HepG2 (cell line): ENCODE data around the gene OR2T27. TPM values are rescaled to one million over a fixed set of nuclear protein-coding genes. Genes with fewer than 3 reads are reported as not detected.
A peak's percentile ranks its signal among the peaks of the same experiment; 100 is the strongest.

Experiments
- ATAC-seq: fragments of 200-7000 bp; cut with Tn5 transposase; 3 replicates; pipeline ENCODE4 v1.9.1; 2020; ENCODE audit warnings: mild to moderate bottlenecking, moderate library complexity
- BruUV-seq: library from RNA; stranded (reverse); fragments of 400-500 nt; replicated peaks from 2 replicates; lab custom pipeline; 2021; lab: Mats Ljungman, UMichigan
- CTCF ChIA-PET: fragments of 300-600 bp; formaldehyde crosslinking; extraction: SDS; loops from one replicate; lab custom pipeline; 2021; ENCODE audit warnings: low total read pairs, inconsistent platforms, low intra/inter-chr PET ratio; lab: Yijun Ruan, JAX
- POLR2A ChIA-PET: fragments of 350-600 bp; sonication (Branson Sonifier 250); formaldehyde crosslinking; loops from one replicate; lab custom pipeline; 2020; ENCODE audit warnings: antibody characterized with exemption, inconsistent platforms; lab: Yijun Ruan, JAX
- DNase-seq: peaks from one replicate; pipeline ENCODE4 v3.0.0-alpha.2; 2015; ENCODE audit warnings: low spot score
- FAIRE-seq: peaks from 3 replicates; lab custom pipeline; 2011; peaks lifted over from hg19 to GRCh38; lab: Jason Lieb, UNC
- H2AFZ ChIP-seq: one replicate; pipeline ENCODE4 v1.6.1; 2011; ENCODE audit warnings: low read length, inconsistent platforms
- H3K27ac ChIP-seq: fragments of 300-600 bp; 3 replicates; pipeline ENCODE4 v1.8.0; 2011; ENCODE audit warnings: mixed run types, mild to moderate bottlenecking, mixed read lengths, low read length, inconsistent platforms; ENCODE audit not compliant: insufficient read depth; ENCODE audit errors: extremely low read length
- H3K27me3 ChIP-seq, 2 experiments: fragments of 200-600 bp in 1 of 2; 2 replicates in 1 of 2; 3 replicates in 1 of 2; pipeline versions ENCODE4 v1.6.0 to v1.8.0; 2011; ENCODE audit warnings: low read length in 2 of 2, mild to moderate bottlenecking in 2 of 2, moderate library complexity in 2 of 2, inconsistent platforms in 1 of 2; ENCODE audit not compliant: insufficient read depth in 2 of 2, control insufficient read depth in 1 of 2
- H3K36me3 ChIP-seq, 2 experiments: fragments of 200-600 bp in 1 of 2; replicated peaks in 1 of 2; 2 replicates in 1 of 2; 3 replicates in 1 of 2; pipeline versions ENCODE4 v1.5.1 to v1.8.0; 2011; ENCODE audit warnings: low read length in 2 of 2, inconsistent platforms in 1 of 2; ENCODE audit not compliant: insufficient read depth in 2 of 2, control insufficient read depth in 1 of 2
- H3K4me1 ChIP-seq: 2 replicates; pipeline ENCODE4 v1.5.1; 2012; ENCODE audit warnings: low read length, inconsistent platforms; ENCODE audit not compliant: insufficient read depth
- H3K4me2 ChIP-seq: 2 replicates; pipeline ENCODE4 v1.6.0; 2011; ENCODE audit warnings: low read depth, low read length, inconsistent platforms
- H3K4me3 ChIP-seq, 3 experiments: fragments of 200-600 bp in 1 of 3; sonication (generic), shearing (Covaris generic) in 1 of 3; replicated peaks in 1 of 3; 2 replicates each; pipeline ENCODE4 v1.5.1; 2011 to 2016; ENCODE audit warnings: low read length in 3 of 3, inconsistent platforms in 2 of 3, low read depth in 2 of 3, mild to moderate bottlenecking in 2 of 3, control low read depth in 1 of 3, mixed read lengths in 1 of 3; ENCODE audit not compliant: insufficient read depth in 1 of 3
- H3K79me2 ChIP-seq: one replicate; pipeline ENCODE4 v1.6.1; 2011; ENCODE audit warnings: low read length, inconsistent platforms; ENCODE audit not compliant: insufficient read depth
- H3K9ac ChIP-seq: 2 replicates; pipeline ENCODE4 v1.6.0; 2011; ENCODE audit warnings: mild to moderate bottlenecking, low read depth, low read length, inconsistent platforms; ENCODE audit not compliant: insufficient read depth
- H3K9me3 ChIP-seq: 2 replicates; pipeline ENCODE4 v1.5.1; 2012; ENCODE audit warnings: mild to moderate bottlenecking, low read length
- H4K20me1 ChIP-seq: 2 replicates; pipeline ENCODE4 v1.6.0; 2011; ENCODE audit warnings: inconsistent platforms, mild to moderate bottlenecking, low read length, moderate library complexity; ENCODE audit not compliant: insufficient read depth
- BCLAF1 ChIP-seq: fragments of 450-650 bp; IDR thresholded peaks from 2 replicates; pipeline ENCODE4 v1.6.1; 2017; ENCODE audit warnings: mild to moderate bottlenecking
- CTCF ChIP-seq: sonication (generic); formaldehyde crosslinking; IDR thresholded peaks from 2 replicates; pipeline ENCODE4 v1.5.0; 2020; ENCODE audit warnings: mild to moderate bottlenecking, missing genetic modification reagents, moderate library complexity
- DNMT1 ChIP-seq: sonication (generic); formaldehyde crosslinking; IDR thresholded peaks from 2 replicates; pipeline ENCODE4 v1.5.1; 2020; ENCODE audit warnings: mild to moderate bottlenecking, missing genetic modification reagents
- HMG20B ChIP-seq: conservative IDR thresholded peaks from 2 replicates; pipeline ENCODE4 v1.6.1; 2016; ENCODE audit warnings: missing genetic modification reagents, missing compliant biosample characterization
- PRMT3 ChIP-seq: sonication (generic); formaldehyde crosslinking; IDR thresholded peaks from 2 replicates; pipeline ENCODE4 v1.8.1; 2022; ENCODE audit warnings: low read depth, mild to moderate bottlenecking, moderate library complexity, missing genetic modification reagents, borderline replicate concordance
- RAD21 ChIP-seq: fragments of 450-650 bp; formaldehyde crosslinking; IDR thresholded peaks from 2 replicates; pipeline ENCODE4 v1.5.0; 2020; ENCODE audit warnings: mild to moderate bottlenecking
- SMC3 ChIP-seq: IDR thresholded peaks from 2 replicates; pipeline ENCODE4 v1.6.1; 2011; ENCODE audit warnings: low read length, improper control_type of control experiment
- STAG1 ChIP-seq: sonication (generic); formaldehyde crosslinking; IDR thresholded peaks from 2 replicates; pipeline ENCODE4 v1.4.0; 2020; ENCODE audit warnings: missing genetic modification reagents
- TCF7L2 ChIP-seq: IDR thresholded peaks from 2 replicates; pipeline ENCODE4 v1.6.1; 2011; ENCODE audit warnings: mild to moderate bottlenecking, low read depth, low read length, moderate library complexity
- ZMYM4 ChIP-seq: sonication (generic); formaldehyde crosslinking; IDR thresholded peaks from 2 replicates; pipeline ENCODE4 v1.8.1; 2023; ENCODE audit warnings: mild to moderate bottlenecking, missing genetic modification reagents
- ZNF660 ChIP-seq: sonication (generic); formaldehyde crosslinking; IDR thresholded peaks from 2 replicates; pipeline ENCODE4 v1.5.1; 2020; ENCODE audit warnings: mild to moderate bottlenecking, low read depth, missing genetic modification reagents, borderline replicate concordance
- WGBS: methylation state at CpG from one replicate; pipeline ENCODE4 v1.1.6; 2017; ENCODE audit warnings: low lambda C conversion rate; 5-methylcytosine and 5-hydroxymethylcytosine counted together
- in situ Hi-C: cut with HindIII; loops from 2 replicates; pipeline ENCODE4 v1.10.0; 2017; ENCODE audit warnings: low pct_unique_long_range_greater_than_20kb; ENCODE audit not compliant: extremely low pct_ligation_motif_present
- intact Hi-C: fragments of 100-400 bp; cut with micrococcal nuclease; formaldehyde crosslinking; loops from one replicate; pipeline ENCODE4 v1.10.0; 2022; ENCODE audit not compliant: unreplicated experiment
- polyA plus RNA-seq, 8 experiments: library from polyadenylated mRNA; depleted of rRNA in 3 of 8; stranded (reverse) in 7 of 8; unstranded in 1 of 8; fragments of >200 nt; fragmentation: Illumina TruSeq in 4 of 8; extraction: Trizol in 4 of 8; gene quantifications; 2 replicates each; pipeline versions ENCODE4 v1.2.1 to v1.2.3, GENCODE V29; 2011 to 2016; ENCODE audit warnings: low read depth in 4 of 8, missing spikeins in 1 of 8, mixed read lengths in 1 of 8; ENCODE audit not compliant: insufficient read depth in 1 of 8
- total RNA-seq, 5 experiments: library from RNA; depleted of rRNA; stranded (reverse); fragments of >200 nt; fragmentation: Illumina TruSeq; extraction: Trizol; gene quantifications; 2 replicates each; pipeline ENCODE4 v1.2.3, GENCODE V29; 2016; ENCODE audit warnings: low read depth in 1 of 5

The OR2T27 gene
- total and polyA plus RNA-seq, 2 of the 13 experiments (the other 11 are each of a cell fraction or from before 2014, with no cell fraction given) = not detected

- no peak overlapping the region for H3K27ac ChIP-seq
- TF ChIP-seq STAG1 (CRISPR knock-in tag) (peak; percentile 67), CTCF (CRISPR knock-in tag) (peak; percentile 40), SMC3 (peak; percentile 48), ZNF660 (CRISPR knock-in tag) (no peak), RAD21 (CRISPR knock-in tag) (0 out of 2 replicates have a peak, but pooled peaks have one; percentile 20), HMG20B (CRISPR knock-in tag) (no peak), BCLAF1 (no peak), PRMT3 (CRISPR knock-in tag) (no peak), DNMT1 (no peak), TCF7L2 (no peak), ZMYM4 (CRISPR knock-in tag) (no peak)
- no peak overlapping the region for H3K4me2 ChIP-seq
- no peaks in the 10 kb centered on the region for H3K36me3 ChIP-seq
- intact Hi-C loops (loop anchor here (1.0 kb wide), 1 partner anchor 65 kb away; no protein-coding TSS in a partner anchor), in situ Hi-C loops (no loop called here)
- POLR2A ChIA-PET = no interaction called here
- H3K27me3 ChIP-seq = no peaks in the 10 kb centered on the region
- H3K4me3 ChIP-seq = no peak overlapping the region
- DNase-seq (no peak), FAIRE-seq (no peak), ATAC-seq (peak; percentile 90)
- 4% methylated on average over 3 of the region's 3 CpGs for WGBS
- CTCF ChIA-PET = interaction anchor here (1.6 to 1.8 kb wide), 2 partner anchors 64 to 68 kb away, joined by 8 to 11 read pairs; no protein-coding TSS in a partner anchor
- H3K9ac ChIP-seq = no peak overlapping the region
- H4K20me1 ChIP-seq = no peaks in the 10 kb centered on the region
- no peaks in the 10 kb centered on the region for H3K79me2 ChIP-seq
- no peaks in the 10 kb centered on the region for H3K4me1 ChIP-seq
- BruUV-seq = no TSS peak
- no peaks in the 10 kb centered on the region for H3K9me3 ChIP-seq
- H2AFZ ChIP-seq = no peak overlapping the region
These were observed 31.5 kb upstream of the OR2T27 start for GRCh38 chr1:248686815-248687214.
